DOHH2 (cell line): ENCODE results near the gene MARCHF3.
"Not testable (repeated sequence)": the region's sequence is repeated elsewhere in the genome, so short reads cannot be mapped to it uniquely, and the experiment has no call there.

ENCODE experiments used
- H3F3A ChIP-seq: fragments of 200-600 bp; sonication (generic), shearing (Covaris generic); 2 replicates; pipeline ENCODE4 v1.6.0; 2016; ENCODE audit warnings: antibody characterized with exemption, mild to moderate bottlenecking; ENCODE audit not compliant: control insufficient read depth, insufficient read depth
- H3K27ac ChIP-seq: fragments of 200-600 bp; sonication (generic); 2 replicates; pipeline ENCODE4 v1.5.1; 2014; ENCODE audit warnings: low read depth, mild to moderate bottlenecking, low read length, moderate library complexity
- H3K27me3 ChIP-seq: fragments of 200-600 bp; sonication (generic); 2 replicates; pipeline ENCODE4 v1.6.1; 2014; ENCODE audit warnings: mild to moderate bottlenecking, low read length, mixed read lengths; ENCODE audit not compliant: control insufficient read depth
- H3K36me3 ChIP-seq: fragments of 200-600 bp; sonication (generic); 2 replicates; pipeline ENCODE4 v1.6.1; 2014; ENCODE audit warnings: mild to moderate bottlenecking, low read length, moderate library complexity, mixed read lengths; ENCODE audit not compliant: control insufficient read depth
- H3K4me1 ChIP-seq: fragments of 200-600 bp; sonication (generic); 2 replicates; pipeline ENCODE4 v1.6.1; 2014; ENCODE audit warnings: mild to moderate bottlenecking, low read length, mixed read lengths; ENCODE audit not compliant: control insufficient read depth
- H3K4me2 ChIP-seq: fragments of 200-600 bp; sonication (generic); 2 replicates; pipeline ENCODE4 v1.6.0; 2014; ENCODE audit warnings: mild to moderate bottlenecking, low read length, moderate library complexity
- H3K4me3 ChIP-seq: fragments of 200-600 bp; sonication (generic); 2 replicates; pipeline ENCODE4 v1.5.1; 2014; ENCODE audit warnings: mild to moderate bottlenecking, low read length, mixed read lengths
- H3K79me2 ChIP-seq: fragments of 200-600 bp; sonication (generic); 2 replicates; pipeline ENCODE4 v1.6.1; 2014; ENCODE audit warnings: mild to moderate bottlenecking, low read length, mixed read lengths; ENCODE audit not compliant: control insufficient read depth
- H3K9me2 ChIP-seq: fragments of 200-600 bp; sonication (generic); replicated peaks from 2 replicates; pipeline ENCODE4 v1.6.1; 2014; ENCODE audit warnings: mild to moderate bottlenecking, low read length, mixed read lengths; ENCODE audit not compliant: control insufficient read depth
- H3K9me3 ChIP-seq: fragments of 200-600 bp; sonication (generic); 2 replicates; pipeline ENCODE4 v1.6.1; 2014; ENCODE audit warnings: antibody characterized with exemption, low read length, mixed read lengths; ENCODE audit not compliant: control insufficient read depth, insufficient read depth
- H4K20me1 ChIP-seq: fragments of 200-600 bp; sonication (generic); 2 replicates; pipeline ENCODE4 v1.6.0; 2014; ENCODE audit warnings: low read depth, mild to moderate bottlenecking, antibody characterized with exemption, low read length, moderate library complexity; ENCODE audit not compliant: control insufficient read depth, insufficient read depth
- EZH2phosphoT487 ChIP-seq: fragments of 200-600 bp; sonication (generic); IDR thresholded peaks from 2 replicates; pipeline ENCODE4 v1.6.1; 2017; ENCODE audit warnings: borderline replicate concordance, mild to moderate bottlenecking, antibody characterized with exemption, low read length, moderate library complexity, mixed read lengths
- TF ChIP-seq, protein P1 (sequence below): fragments of 200-600 bp; sonication (generic); IDR thresholded peaks from one replicate; pipeline ENCODE4 v1.5.1; 2014; ENCODE audit warnings: antibody characterized with exemption, mild to moderate bottlenecking, low read depth, low read length; ENCODE audit not compliant: poor library complexity, severe bottlenecking

MARCHF3 gene

DNA sequence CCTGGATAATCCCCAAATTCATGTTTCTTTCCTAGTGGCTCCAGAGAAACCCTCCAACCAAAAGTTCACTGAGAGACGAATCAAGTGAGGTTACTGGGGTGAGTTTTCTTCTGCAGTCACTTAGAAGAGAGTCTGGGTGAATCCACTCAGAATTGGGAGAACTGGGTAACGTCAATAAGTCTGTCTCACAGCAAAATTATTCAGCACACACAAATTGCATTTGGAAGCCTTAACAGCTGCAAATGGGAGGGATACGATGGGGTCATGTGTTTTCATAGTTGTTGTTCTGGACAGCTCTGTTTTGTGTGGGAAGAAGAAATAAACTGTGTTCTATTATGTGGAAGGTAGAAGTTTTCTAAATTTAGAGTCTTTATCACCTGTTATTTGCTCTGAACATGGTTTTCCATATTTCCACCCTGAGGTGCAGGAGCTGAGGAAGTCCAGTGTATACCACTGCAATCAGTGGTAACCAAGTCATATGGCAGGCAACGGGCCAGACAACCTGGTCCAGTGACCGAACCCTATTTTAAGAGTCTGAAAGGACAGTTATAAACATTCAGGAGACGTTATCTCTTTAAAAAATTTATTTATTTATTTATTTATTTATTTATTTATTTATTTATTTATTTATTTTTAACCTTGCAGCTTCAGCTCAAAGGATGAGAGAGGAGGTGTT is 21.9 kb downstream of the MARCHF3 start:
- Histone ChIP-seq H4K20me1 (no peaks in the 10 kb centered on the region), H3F3A (no peaks in the 10 kb centered on the region; the same call in 1 of the 2 replicates), H3K4me2 (no peak overlapping the region), H3K27ac (no peak overlapping the region), H3K9me3 (no peaks in the 10 kb centered on the region), H3K79me2 (peaks cover 21% of the 10 kb centered on the region), H3K36me3 (no peaks in the 10 kb centered on the region), H3K4me1 (peaks cover 45% of the 10 kb centered on the region), H3K9me2 (no peaks in the 10 kb centered on the region), H3K4me3 (no peak overlapping the region), H3K27me3 (no peaks in the 10 kb centered on the region)
- TF ChIP-seq, protein P1, sequence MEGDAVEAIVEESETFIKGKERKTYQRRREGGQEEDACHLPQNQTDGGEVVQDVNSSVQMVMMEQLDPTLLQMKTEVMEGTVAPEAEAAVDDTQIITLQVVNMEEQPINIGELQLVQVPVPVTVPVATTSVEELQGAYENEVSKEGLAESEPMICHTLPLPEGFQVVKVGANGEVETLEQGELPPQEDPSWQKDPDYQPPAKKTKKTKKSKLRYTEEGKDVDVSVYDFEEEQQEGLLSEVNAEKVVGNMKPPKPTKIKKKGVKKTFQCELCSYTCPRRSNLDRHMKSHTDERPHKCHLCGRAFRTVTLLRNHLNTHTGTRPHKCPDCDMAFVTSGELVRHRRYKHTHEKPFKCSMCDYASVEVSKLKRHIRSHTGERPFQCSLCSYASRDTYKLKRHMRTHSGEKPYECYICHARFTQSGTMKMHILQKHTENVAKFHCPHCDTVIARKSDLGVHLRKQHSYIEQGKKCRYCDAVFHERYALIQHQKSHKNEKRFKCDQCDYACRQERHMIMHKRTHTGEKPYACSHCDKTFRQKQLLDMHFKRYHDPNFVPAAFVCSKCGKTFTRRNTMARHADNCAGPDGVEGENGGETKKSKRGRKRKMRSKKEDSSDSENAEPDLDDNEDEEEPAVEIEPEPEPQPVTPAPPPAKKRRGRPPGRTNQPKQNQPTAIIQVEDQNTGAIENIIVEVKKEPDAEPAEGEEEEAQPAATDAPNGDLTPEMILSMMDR, result no peak
- TF ChIP-seq EZH2phosphoT487, result no peak

GRCh38 chr5:127007522-127007921 is 22.8 kb downstream of the MARCHF3 start:
- no peak for TF ChIP-seq EZH2phosphoT487
- TF ChIP-seq, protein P1, result no peak
- Histone ChIP-seq H4K20me1 (no peaks in the 10 kb centered on the region), H3K9me3 (no peaks in the 10 kb centered on the region)

GRCh38 chr5:127006744-127007143 is 23.6 kb downstream of the MARCHF3 start:
- TF ChIP-seq, protein P1, result no peak
- no peak for TF ChIP-seq EZH2phosphoT487
- Histone ChIP-seq H3K27me3 (no peaks in the 10 kb centered on the region), H3F3A (no peaks in the 10 kb centered on the region; the same call in 1 of the 2 replicates), H4K20me1 (no peaks in the 10 kb centered on the region), H3K4me1 (peaks cover 28% of the 10 kb centered on the region), H3K27ac (no peak overlapping the region), H3K9me2 (no peaks in the 10 kb centered on the region), H3K9me3 (no peaks in the 10 kb centered on the region), H3K4me3 (peak overlapping the region; percentile 36), H3K4me2 (peak overlapping the region; percentile 45), H3K36me3 (no peaks in the 10 kb centered on the region), H3K79me2 (peaks cover 13% of the 10 kb centered on the region)

More at GRCh38 chr5:127007522-127007921, 22.8 kb downstream of the MARCHF3 start:
- Histone ChIP-seq H3K4me1 (peaks cover 36% of the 10 kb centered on the region), H3K9me2 (no peaks in the 10 kb centered on the region), H3K27ac (no peak overlapping the region), H3K36me3 (no peaks in the 10 kb centered on the region), H3F3A (no peaks in the 10 kb centered on the region; the same call in 1 of the 2 replicates), H3K4me3 (no peak overlapping the region), H3K79me2 (peaks cover 14% of the 10 kb centered on the region), H3K27me3 (no peaks in the 10 kb centered on the region), H3K4me2 (no peak overlapping the region)

- not testable (repeated sequence) for H3K9me2 ChIP-seq, H3F3A ChIP-seq, H3K4me2 ChIP-seq, H3K27me3 ChIP-seq, H4K20me1 ChIP-seq, H3K36me3 ChIP-seq, H3K79me2 ChIP-seq, H3K9me3 ChIP-seq, H3K4me3 ChIP-seq, H3K27ac ChIP-seq
- H3K4me1 ChIP-seq, result peaks cover 25% of the 10 kb centered on the region
Observed at GRCh38 chr5:127005282-127005681, 25.1 kb downstream of the MARCHF3 start.
